H1 (cell line): ENCODE data around the gene DUOXA2. TPM values are rescaled to one million over a fixed set of nuclear protein-coding genes. Genes with fewer than 3 reads are reported as not detected.

ENCODE experiments used
- CTCF ChIA-PET: fragments of 300-600 bp; sonication (Branson Sonifier 250); formaldehyde crosslinking; loops from one replicate; lab custom pipeline; 2021; ENCODE audit not compliant: partially characterized antibody; lab: Charles Lee
- POLR2A ChIA-PET: fragments of 300-600 bp; sonication (Branson Sonifier 250); formaldehyde crosslinking; loops from one replicate; lab custom pipeline; 2021; ENCODE audit warnings: inconsistent platforms; ENCODE audit not compliant: partially characterized antibody; lab: Charles Lee
- DNase-seq, 2 experiments: peaks; one replicate each; pipeline versions ENCODE4 v3.0.0 to v3.0.0-alpha.2; 2010 to 2022; ENCODE audit warnings: low spot score in 2 of 2, low read depth in 1 of 2, mixed read lengths in 1 of 2
- FAIRE-seq: peaks from 2 replicates; lab custom pipeline; 2011; peaks lifted over from hg19 to GRCh38; lab: Jason Lieb, UNC
- H2AFZ ChIP-seq: 2 replicates; pipeline ENCODE4 v1.8.1; 2012; ENCODE audit warnings: low read length, inconsistent platforms
- H2AK5ac ChIP-seq: 2 replicates; pipeline ENCODE4 v1.6.1; 2013; ENCODE audit warnings: low read depth, low read length
- H2BK120ac ChIP-seq: replicated peaks from 2 replicates; pipeline ENCODE3; 2013; ENCODE audit warnings: low read depth, low read length, inconsistent platforms
- H2BK12ac ChIP-seq: 2 replicates; pipeline ENCODE4 v1.6.1; 2013; ENCODE audit warnings: low read depth, low read length
- H2BK15ac ChIP-seq: 2 replicates; pipeline ENCODE4 v1.6.1; 2013; ENCODE audit warnings: low read length
- H2BK20ac ChIP-seq: 2 replicates; pipeline ENCODE4 v1.6.1; 2013; ENCODE audit warnings: low read length
- H2BK5ac ChIP-seq: 2 replicates; pipeline ENCODE4 v1.6.1; 2013; ENCODE audit warnings: low read depth, low read length
- H3K14ac ChIP-seq: 2 replicates; pipeline ENCODE4 v1.6.1; 2013; ENCODE audit warnings: inconsistent platforms; ENCODE audit not compliant: insufficient read length
- H3K18ac ChIP-seq: 2 replicates; pipeline ENCODE4 v1.6.1; 2013; ENCODE audit warnings: low read length; ENCODE audit errors: extremely low read depth
- H3K23ac ChIP-seq: 2 replicates; pipeline ENCODE4 v1.6.1; 2013; ENCODE audit warnings: inconsistent platforms; ENCODE audit not compliant: insufficient read length
- H3K23me2 ChIP-seq: 2 replicates; pipeline ENCODE4 v1.6.1; 2013; ENCODE audit warnings: low read depth, low read length
- H3K27ac ChIP-seq: 2 replicates; pipeline ENCODE4 v1.6.1; 2011; ENCODE audit warnings: low read depth, low read length, inconsistent platforms
- H3K27me3 ChIP-seq, 4 experiments: replicated peaks in 1 of 4; 1 replicate in 1 of 4; 2 replicates in 3 of 4; pipeline versions ENCODE4 v1.6.1 to v1.8.1; 2011 to 2013; ENCODE audit warnings: low read length in 3 of 4, mild to moderate bottlenecking in 3 of 4, inconsistent platforms in 2 of 4, mixed read lengths in 2 of 4, moderate library complexity in 1 of 4; ENCODE audit not compliant: control insufficient read depth in 3 of 4, insufficient read depth in 3 of 4; ENCODE audit errors: extremely low read depth in 1 of 4
- H3K36me3 ChIP-seq, 4 experiments: 2 replicates each; pipeline versions ENCODE4 v1.6.1 to v1.8.1; 2011 to 2013; ENCODE audit warnings: mild to moderate bottlenecking in 4 of 4, low read length in 3 of 4, moderate library complexity in 2 of 4, control low read depth in 1 of 4, inconsistent platforms in 1 of 4; ENCODE audit not compliant: insufficient read depth in 4 of 4, control insufficient read depth in 2 of 4
- H3K4ac ChIP-seq: replicated peaks from 2 replicates; pipeline ENCODE3; 2013; ENCODE audit warnings: low read length, low read depth, mixed read lengths, inconsistent platforms; ENCODE audit not compliant: insufficient read length
- H3K4me1 ChIP-seq, 4 experiments: replicated peaks in 1 of 4; 1 replicate in 1 of 4; 2 replicates in 3 of 4; pipeline versions ENCODE4 v1.6.1 to v1.8.1; 2011 to 2013; ENCODE audit warnings: low read length in 3 of 4, inconsistent platforms in 2 of 4, mixed read lengths in 1 of 4; ENCODE audit not compliant: insufficient read depth in 4 of 4, control insufficient read depth in 3 of 4
- H3K4me2 ChIP-seq, 2 experiments: 2 replicates each; pipeline versions ENCODE4 v1.6.1 to v1.8.1; 2011 to 2013; ENCODE audit warnings: low read depth in 2 of 2, low read length in 2 of 2, control low read depth in 1 of 2, inconsistent platforms in 1 of 2, mild to moderate bottlenecking in 1 of 2; ENCODE audit not compliant: insufficient read depth in 1 of 2
- H3K4me3 ChIP-seq, 4 experiments: fragments of 200-600, 300-600 bp in 1 of 4; sonication (generic), shearing (Covaris generic), sonication (Bioruptor Twin) in 1 of 4; 2 replicates each; pipeline versions ENCODE4 v1.5.1 to v1.8.1; 2011 to 2016; ENCODE audit warnings: low read length in 4 of 4, low read depth in 3 of 4, control low read depth in 2 of 4, inconsistent platforms in 2 of 4, mild to moderate bottlenecking in 2 of 4, mixed read lengths in 1 of 4, moderate library complexity in 1 of 4; ENCODE audit not compliant: insufficient read depth in 2 of 4; ENCODE audit errors: extremely low read depth in 1 of 4
- H3K56ac ChIP-seq: replicated peaks from 2 replicates; pipeline ENCODE3; 2013; ENCODE audit warnings: low read depth, mild to moderate bottlenecking, mixed read lengths, low read length, inconsistent platforms; ENCODE audit not compliant: insufficient read length
- H3K79me1 ChIP-seq: 2 replicates; pipeline ENCODE4 v1.6.1; 2013; ENCODE audit warnings: low read depth, low read length, control low read depth
- H3K79me2 ChIP-seq, 2 experiments: 2 replicates each; pipeline versions ENCODE4 v1.6.1 to v1.8.1; 2012 to 2013; ENCODE audit warnings: low read length in 2 of 2, mild to moderate bottlenecking in 2 of 2, inconsistent platforms in 1 of 2; ENCODE audit not compliant: insufficient read depth in 2 of 2, control insufficient read depth in 1 of 2
- H3K9ac ChIP-seq, 4 experiments: replicated peaks in 1 of 4; 1 replicate in 1 of 4; 2 replicates in 3 of 4; pipeline versions ENCODE4 v1.6.1 to v1.8.1; 2011 to 2013; ENCODE audit warnings: low read depth in 3 of 4, low read length in 3 of 4, control low read depth in 2 of 4, mild to moderate bottlenecking in 2 of 4, moderate library complexity in 2 of 4, inconsistent platforms in 1 of 4; ENCODE audit errors: extremely low read depth in 1 of 4
- H3K9me3 ChIP-seq, 2 experiments: 2 replicates each; pipeline versions ENCODE4 v1.6.1 to v1.8.1; 2012 to 2013; ENCODE audit warnings: mild to moderate bottlenecking in 2 of 2, moderate library complexity in 2 of 2, control low read depth in 1 of 2, inconsistent platforms in 1 of 2, low read depth in 1 of 2, low read length in 1 of 2, mixed read lengths in 1 of 2; ENCODE audit not compliant: insufficient read depth in 2 of 2
- H4K20me1 ChIP-seq, 2 experiments: replicated peaks in 1 of 2; 2 replicates each; pipeline versions ENCODE3 to v1.8.1; 2011 to 2013; ENCODE audit warnings: inconsistent platforms in 2 of 2, low read length in 2 of 2, mild to moderate bottlenecking in 1 of 2; ENCODE audit not compliant: insufficient read depth in 2 of 2, control insufficient read depth in 1 of 2
- H4K5ac ChIP-seq: 2 replicates; pipeline ENCODE4 v1.6.1; 2013; ENCODE audit warnings: low read length, low read depth, mixed read lengths, inconsistent platforms; ENCODE audit not compliant: insufficient read length
- H4K8ac ChIP-seq: 2 replicates; pipeline ENCODE4 v1.8.0; 2013; ENCODE audit warnings: mild to moderate bottlenecking, moderate library complexity, low read length, inconsistent platforms; ENCODE audit not compliant: insufficient read depth; ENCODE audit errors: extremely low read depth
- H4K91ac ChIP-seq: replicated peaks from 2 replicates; pipeline ENCODE3; 2013; ENCODE audit warnings: low read length, mixed read lengths, inconsistent platforms; ENCODE audit not compliant: insufficient read length
- ATF2 ChIP-seq: IDR thresholded peaks from 2 replicates; pipeline ENCODE4 v1.6.1; 2012; ENCODE audit warnings: low read length, inconsistent platforms
- MAFK ChIP-seq: IDR thresholded peaks from 2 replicates; pipeline ENCODE4 v1.6.1; 2012; ENCODE audit warnings: low read depth, mild to moderate bottlenecking, improper control_type of control experiment, low read length
- POU5F1 ChIP-seq: IDR thresholded peaks from 2 replicates; pipeline ENCODE4 v1.6.1; 2011; ENCODE audit warnings: low read depth, mild to moderate bottlenecking, low read length, moderate library complexity
- SIX5 ChIP-seq: IDR thresholded peaks from 2 replicates; pipeline ENCODE4 v1.6.1; 2011; ENCODE audit warnings: mild to moderate bottlenecking, low read depth, low read length
- WGBS, 2 experiments: shearing (Covaris generic) in 1 of 2; methylation state at CpG; one replicate each; pipeline versions ENCODE4 v1.1.6 to v1.1.7; 2013 to 2015; ENCODE audit warnings: low lambda C conversion rate in 2 of 2, mixed read lengths in 2 of 2, inconsistent platforms in 1 of 2, low coverage in 1 of 2, missing lambda C conversion rate in 1 of 2; ENCODE audit not compliant: insufficient replicate concordance in 2 of 2, insufficient coverage in 1 of 2, insufficient read length in 1 of 2; ENCODE audit errors: extremely low coverage in 1 of 2, missing lambda C conversion rate in 1 of 2; 5-methylcytosine and 5-hydroxymethylcytosine counted together
- polyA plus RNA-seq, 7 experiments: library from polyadenylated mRNA; depleted of rRNA in 3 of 7; stranded (reverse) in 5 of 7; unstranded in 2 of 7; fragments of >200 nt in 5 of 7; fragments of 200-250 nt in 2 of 7; gene quantifications; 1 replicate in 5 of 7; 2 replicates in 1 of 7; 4 replicates in 1 of 7; pipeline versions ENCODE4 v1.2.1 to v1.2.3, GENCODE V29; 2011 to 2013; ENCODE audit warnings: missing spikeins in 2 of 7, mixed read lengths in 2 of 7
- total RNA-seq: library from RNA; stranded (reverse); fragmentation: NEBNext Ultra II Directional; extraction: Animal tissue kit (Norgen Biotek cat#: 25700); gene quantifications from 2 replicates; pipeline ENCODE4 v1.2.1, GENCODE V29; 2021

The DUOXA2 gene
- total and polyA plus RNA-seq, 2 of the 8 experiments (the other 6 are each of a cell fraction or from before 2014, with no cell fraction given) = 0.05 TPM; not detected in 1

- CTCF ChIA-PET = interaction anchor here (1.2 to 1.6 kb wide), 2 partner anchors 17 to 25 kb away, joined by 5 to 7 read pairs; no protein-coding TSS in a partner anchor
- Histone ChIP-seq H3K27ac (no peak overlapping the region), H2BK120ac (no peak overlapping the region), H3K18ac (no peak overlapping the region), H3K4me3 (no peak overlapping the region), H4K20me1 (no peaks in the 10 kb centered on the region), H3K79me1 (no peaks in the 10 kb centered on the region), H3K23ac (no peak overlapping the region), H4K91ac (no peak overlapping the region), H3K56ac (no peak overlapping the region), H3K27me3 (no peaks in the 10 kb centered on the region), H3K4ac (no peak overlapping the region), H3K9me3 (no peaks in the 10 kb centered on the region), H2AK5ac (no peak overlapping the region), H3K4me2 (no peak overlapping the region), H3K79me2 (no peaks in the 10 kb centered on the region), H3K23me2 (no peaks in the 10 kb centered on the region), H2BK12ac (no peak overlapping the region), H4K8ac (no peak overlapping the region), H2BK5ac (no peak overlapping the region), H4K5ac (no peak overlapping the region), H3K9ac (no peak overlapping the region), H3K36me3 (no peaks in the 10 kb centered on the region), H2AFZ (no peak overlapping the region), H2BK15ac (no peak overlapping the region), H2BK20ac (no peak overlapping the region), H3K4me1 (no peaks in the 10 kb centered on the region; a peak in 1 of 7 replicates), H3K14ac (no peak overlapping the region)
- POLR2A ChIA-PET = interaction anchor here (1.6 kb wide), 1 partner anchor 70 kb away, joined by 4 read pairs; the partner anchor contains the start of gene SORD
- DNase-seq (no peak), FAIRE-seq (no peak)
- TF ChIP-seq MAFK (no peak), ATF2 (no peak), SIX5 (no peak), POU5F1 (no peak)
- 89% methylated on average over 4 of the region's 4 CpGs; no CpG with 5 or more reads in 1 of the 2 experiments for WGBS, 2 experiments
These were observed 21.1 kb upstream of the DUOXA2 start for GRCh38 chr15:45093013-45093412.
